Measurements from ENCODE around the gene NRSN1.

DNA sequence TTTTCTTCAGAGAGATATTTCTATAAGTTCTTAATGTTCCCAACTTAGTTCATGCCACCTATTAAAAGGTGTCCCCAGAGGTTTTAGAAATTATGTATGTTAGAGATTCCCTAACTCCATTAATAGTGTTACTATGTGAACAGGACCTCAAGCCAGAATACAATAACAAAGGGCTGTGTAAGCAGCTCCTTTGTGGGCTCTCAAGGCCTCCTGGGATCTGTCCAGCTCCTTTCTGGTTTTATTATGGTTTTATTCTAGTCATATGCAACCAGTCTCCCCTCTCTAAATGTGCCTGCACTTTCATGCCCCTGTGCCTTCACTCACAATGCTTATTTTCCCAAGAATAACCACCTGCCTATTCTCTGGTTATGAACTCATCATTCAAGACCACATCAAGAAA, 22.7 kb downstream of the NRSN1 start:
- TF ChIP-seq POLR2A (IDR thresholded peaks at IDR 0.05; ENCODE audit: low read length) (no peak), GATA1 (IDR thresholded peaks at IDR 0.05; ENCODE audit: low read depth, low read length) (no peak)
